ENCODE measurements around the gene EPO.
A peak's percentile ranks its signal among the peaks of the same experiment; 100 is the strongest.

The EPO gene

GRCh38 chr7:100689230-100690135 is 30.8 kb upstream of the EPO start:
- H3K4me3 ChIP-seq (replicated peaks; ENCODE audit: insufficient read depth, low read length): no peak overlapping the region
- no peak overlapping the region for H3K27ac ChIP-seq (replicated peaks)
- no peaks in the 10 kb centered on the region for H3K27me3 ChIP-seq (ENCODE audit: insufficient read depth, poor library complexity, severe bottlenecking)
- no peak for TF ChIP-seq CTCF (IDR thresholded peaks at IDR 0.05; ENCODE audit: insufficient read depth, low read length)
- TF ChIP-seq POLR2AphosphoS5 (IDR thresholded peaks at IDR 0.05; ENCODE audit: low read depth): no peak
- TF ChIP-seq GABPA (IDR thresholded peaks at IDR 0.05; ENCODE audit: low read depth): no peak
- TF ChIP-seq SPI1 (IDR thresholded peaks at IDR 0.05; ENCODE audit: borderline replicate concordance, low read depth): no peak
- no peak for TF ChIP-seq REST (IDR thresholded peaks at IDR 0.05; ENCODE audit: insufficient replicate concordance, low read depth)
- DNase-seq (ENCODE audit: low read depth in 1 of 2, low spot score in 1 of 2): no peak

- 0 out of 2 replicates have a peak, but pooled peaks have one; percentile 18 for TF ChIP-seq POLR2AphosphoS5 (IDR thresholded peaks at IDR 0.05; ENCODE audit: low read depth)
- no peak for TF ChIP-seq SPI1 (IDR thresholded peaks at IDR 0.05; ENCODE audit: borderline replicate concordance, low read depth)
- no peak for TF ChIP-seq REST (IDR thresholded peaks at IDR 0.05; ENCODE audit: insufficient replicate concordance, low read depth)
- peak; percentile 53 for TF ChIP-seq CTCF (IDR thresholded peaks at IDR 0.05; ENCODE audit: insufficient read depth, low read length)
- no peak for TF ChIP-seq GABPA (IDR thresholded peaks at IDR 0.05; ENCODE audit: low read depth)
- peak in 1 of 2 experiments; percentile 84 for DNase-seq (ENCODE audit: low read depth in 1 of 2, low spot score in 1 of 2)
- H3K27ac ChIP-seq (replicated peaks): peak overlapping the region; percentile 24; the same call in 1 of the 2 replicates
- peak overlapping the region; percentile 65 for H3K4me3 ChIP-seq (replicated peaks; ENCODE audit: insufficient read depth, low read length)
- H3K27me3 ChIP-seq (ENCODE audit: insufficient read depth, poor library complexity, severe bottlenecking): peaks cover 5% of the 10 kb centered on the region
These were observed 28.3 kb upstream of the EPO start for GRCh38 chr7:100691676-100692577.

- DNase-seq (ENCODE audit: low read depth in 1 of 2, low spot score in 1 of 2): no peak
- peak overlapping the region; percentile 65 for H3K4me3 ChIP-seq (replicated peaks; ENCODE audit: insufficient read depth, low read length)
- H3K27ac ChIP-seq (replicated peaks): peak overlapping the region; percentile 67
- H3K27me3 ChIP-seq (ENCODE audit: insufficient read depth, poor library complexity, severe bottlenecking): peaks cover 5% of the 10 kb centered on the region
- TF ChIP-seq REST (IDR thresholded peaks at IDR 0.05; ENCODE audit: insufficient replicate concordance, low read depth) (no peak), CTCF (IDR thresholded peaks at IDR 0.05; ENCODE audit: insufficient read depth, low read length) (no peak), SPI1 (IDR thresholded peaks at IDR 0.05; ENCODE audit: borderline replicate concordance, low read depth) (no peak), POLR2AphosphoS5 (IDR thresholded peaks at IDR 0.05; ENCODE audit: low read depth) (no peak), GABPA (IDR thresholded peaks at IDR 0.05; ENCODE audit: low read depth) (no peak)
These were observed 27.7 kb upstream of the EPO start for GRCh38 chr7:100692578-100692961.
